AG10803 (cell line): ENCODE data around the gene TYRP1.

Source experiments
- DNase-seq: peaks from one replicate; pipeline ENCODE4 v3.0.0; 2010; ENCODE audit warnings: low read depth
- H3K4me3 ChIP-seq: 2 replicates; pipeline ENCODE4 v1.5.1; 2011; ENCODE audit warnings: mild to moderate bottlenecking, low read length, control low read depth
- CTCF ChIP-seq: conservative IDR thresholded peaks from 2 replicates; pipeline ENCODE4 v1.5.1; 2011; ENCODE audit warnings: mild to moderate bottlenecking, low read length, control low read depth, inconsistent platforms

The TYRP1 gene

GRCh38 chr9:12717907-12718306 lies 24.7 kb downstream of the TYRP1 start:
- TF ChIP-seq CTCF, result no peak
- DNase-seq, result no peak
- H3K4me3 ChIP-seq, result no peak overlapping the region

GRCh38 chr9:12718482-12719026 lies 25.4 kb downstream of the TYRP1 start:
- H3K4me3 ChIP-seq, result no peak overlapping the region
- peak; percentile 77 for DNase-seq

GRCh38 chr9:12719431-12719830 lies 26.2 kb downstream of the TYRP1 start:
- TF ChIP-seq CTCF, result peak; percentile 71
- DNase-seq, result peak; percentile 65
- H3K4me3 ChIP-seq, result no peak overlapping the region

More at GRCh38 chr9:12718482-12719026, 25.4 kb downstream of the TYRP1 start:
- TF ChIP-seq CTCF, result no peak

- no peak overlapping the region for H3K4me3 ChIP-seq
- no peak for DNase-seq
- TF ChIP-seq CTCF, result no peak
Measured at GRCh38 chr9:12720551-12720950, 27.4 kb downstream of the TYRP1 start.

GRCh38 chr9:12722131-12722530 lies 28.9 kb downstream of the TYRP1 start:
- peak; percentile 49 for DNase-seq
- H3K4me3 ChIP-seq, result no peak overlapping the region
- no peak for TF ChIP-seq CTCF

GRCh38 chr9:12723409-12724028 lies 30.3 kb downstream of the TYRP1 start:
- no peak overlapping the region for H3K4me3 ChIP-seq
- TF ChIP-seq CTCF, result peak; percentile 60
- DNase-seq, result peak; percentile 31

GRCh38 chr9:12726795-12727194 lies 33.6 kb downstream of the TYRP1 start:
- no peak for TF ChIP-seq CTCF
- DNase-seq, result no peak
- H3K4me3 ChIP-seq, result no peak overlapping the region
